ENCODE results near the gene ANO2.

ANO2 gene

GRCh38 chr12:5778821-5779220 lies 166.2 kb downstream of the ANO2 start:
- TF ChIP-seq, protein P1, sequence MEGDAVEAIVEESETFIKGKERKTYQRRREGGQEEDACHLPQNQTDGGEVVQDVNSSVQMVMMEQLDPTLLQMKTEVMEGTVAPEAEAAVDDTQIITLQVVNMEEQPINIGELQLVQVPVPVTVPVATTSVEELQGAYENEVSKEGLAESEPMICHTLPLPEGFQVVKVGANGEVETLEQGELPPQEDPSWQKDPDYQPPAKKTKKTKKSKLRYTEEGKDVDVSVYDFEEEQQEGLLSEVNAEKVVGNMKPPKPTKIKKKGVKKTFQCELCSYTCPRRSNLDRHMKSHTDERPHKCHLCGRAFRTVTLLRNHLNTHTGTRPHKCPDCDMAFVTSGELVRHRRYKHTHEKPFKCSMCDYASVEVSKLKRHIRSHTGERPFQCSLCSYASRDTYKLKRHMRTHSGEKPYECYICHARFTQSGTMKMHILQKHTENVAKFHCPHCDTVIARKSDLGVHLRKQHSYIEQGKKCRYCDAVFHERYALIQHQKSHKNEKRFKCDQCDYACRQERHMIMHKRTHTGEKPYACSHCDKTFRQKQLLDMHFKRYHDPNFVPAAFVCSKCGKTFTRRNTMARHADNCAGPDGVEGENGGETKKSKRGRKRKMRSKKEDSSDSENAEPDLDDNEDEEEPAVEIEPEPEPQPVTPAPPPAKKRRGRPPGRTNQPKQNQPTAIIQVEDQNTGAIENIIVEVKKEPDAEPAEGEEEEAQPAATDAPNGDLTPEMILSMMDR (IDR thresholded peaks at IDR 0.05; ENCODE audit: low read depth, low read length) = no peak
- no peak for DNase-seq (ENCODE audit: extremely low read depth, low read depth)

DNA sequence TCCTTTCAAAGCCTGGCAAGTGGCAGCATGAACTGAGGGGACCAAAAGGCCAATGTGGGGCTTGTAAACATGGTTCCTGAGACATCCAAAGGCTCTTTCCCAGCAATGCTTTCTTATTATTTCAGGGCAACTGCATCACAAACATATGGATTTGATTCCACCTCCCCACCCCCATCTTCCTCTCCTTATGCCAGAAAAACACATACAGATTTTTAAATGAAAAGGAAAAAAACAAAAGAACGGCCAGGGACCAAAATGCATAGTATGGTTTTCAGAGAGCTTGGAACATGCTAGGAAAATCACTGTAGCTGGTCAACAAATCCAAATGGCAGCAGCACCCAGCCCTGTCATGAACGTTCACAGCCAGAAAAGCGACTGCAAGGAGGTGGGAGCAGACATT lies 167.6 kb downstream of the ANO2 start:
- TF ChIP-seq, protein P1 (IDR thresholded peaks at IDR 0.05; ENCODE audit: low read depth, low read length) = no peak
- no peak for DNase-seq (ENCODE audit: extremely low read depth, low read depth)

- DNase-seq (ENCODE audit: extremely low read depth, low read depth) = no peak
- TF ChIP-seq, protein P1 (IDR thresholded peaks at IDR 0.05; ENCODE audit: low read depth, low read length) = no peak
Observed at GRCh38 chr12:5776091-5776490, 169.0 kb downstream of the ANO2 start.

DNA sequence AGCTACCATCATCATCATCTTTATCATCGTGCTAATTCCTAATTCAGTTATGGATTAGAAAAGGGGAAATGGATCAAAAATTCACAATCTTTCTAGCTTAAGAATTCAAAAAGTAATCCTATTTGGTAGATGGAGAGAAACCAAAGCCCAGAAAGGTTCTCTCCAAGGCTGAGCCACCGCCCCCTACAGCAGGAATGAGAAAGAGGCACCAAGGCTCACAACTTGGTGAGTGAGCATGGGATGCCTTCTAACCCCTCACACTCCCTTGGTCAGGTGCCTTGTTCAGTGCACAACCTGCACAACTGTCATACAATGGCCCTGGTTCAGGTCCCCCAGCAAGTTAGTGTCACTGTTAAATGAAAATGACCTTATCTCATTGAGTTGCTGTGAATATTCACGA lies 171.5 kb downstream of the ANO2 start:
- TF ChIP-seq, protein P1 (IDR thresholded peaks at IDR 0.05; ENCODE audit: low read depth, low read length) = no peak
- no peak for DNase-seq (ENCODE audit: extremely low read depth, low read depth)

- TF ChIP-seq, protein P1 (IDR thresholded peaks at IDR 0.05; ENCODE audit: low read depth, low read length) = no peak
- no peak for DNase-seq (ENCODE audit: extremely low read depth, low read depth)
Observed at GRCh38 chr12:5771756-5772155, 173.3 kb downstream of the ANO2 start.

DNA sequence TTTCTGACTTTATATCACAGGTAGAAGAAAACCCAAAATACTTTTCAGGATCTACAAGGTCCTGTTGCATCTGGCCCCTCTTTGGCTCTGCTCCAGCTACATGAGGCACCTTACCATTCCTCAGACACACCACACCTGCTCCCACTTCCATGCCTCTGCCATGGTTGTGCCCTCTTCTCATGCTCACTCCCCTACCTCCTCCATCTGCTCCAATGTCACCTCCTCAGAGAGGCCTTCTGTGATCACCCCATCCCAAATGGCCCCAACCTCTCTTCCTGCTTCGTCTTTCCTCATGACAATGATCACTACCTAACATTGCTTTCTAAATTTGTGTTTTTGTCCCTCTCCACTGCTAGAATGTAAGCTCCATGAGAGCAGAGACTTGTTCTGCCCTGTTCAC lies 174.3 kb downstream of the ANO2 start:
- DNase-seq (ENCODE audit: extremely low read depth, low read depth) = no peak
- TF ChIP-seq, protein P1 (IDR thresholded peaks at IDR 0.05; ENCODE audit: low read depth, low read length) = no peak

DNA sequence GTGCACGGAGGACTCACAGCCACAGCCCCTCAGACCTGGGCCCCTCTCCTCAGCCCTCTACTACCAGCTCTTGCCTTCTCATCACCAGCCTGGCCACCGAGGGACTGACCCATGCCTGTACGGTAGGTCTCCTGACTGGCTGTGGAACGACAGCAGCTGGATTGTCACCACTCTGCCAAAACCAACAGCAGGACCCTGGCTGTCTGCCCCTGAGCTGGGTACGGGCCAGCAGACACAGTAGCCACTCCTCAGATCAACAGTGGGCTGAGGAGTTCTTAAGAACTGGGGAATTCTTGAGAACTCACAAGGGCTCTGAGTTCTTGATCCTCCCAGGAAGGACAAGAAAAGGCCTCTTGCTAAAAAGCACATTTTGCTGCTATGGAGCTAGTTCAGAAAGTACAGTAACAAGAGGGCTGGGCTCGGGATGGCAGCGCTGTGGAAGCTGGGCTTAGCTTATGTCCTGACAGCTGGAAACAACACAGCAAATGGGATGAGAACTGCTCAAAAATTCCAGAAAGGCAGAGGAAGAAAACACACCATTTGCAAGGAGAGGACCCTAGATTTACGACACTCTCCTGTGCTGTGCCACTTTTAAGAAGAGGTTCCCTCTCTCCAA lies 176.4 kb downstream of the ANO2 start:
- TF ChIP-seq, protein P1 (IDR thresholded peaks at IDR 0.05; ENCODE audit: low read depth, low read length) = no peak
- no peak for DNase-seq (ENCODE audit: extremely low read depth, low read depth)
